Inferior parietal cortex (tissue), 1 donor: Measurements from ENCODE around the gene AMPH.
"Not testable (repeated sequence)": the region's sequence is repeated elsewhere in the genome, so short reads cannot be mapped to it uniquely, and the experiment has no call there.

ENCODE experiments used
- DNase-seq: peaks from one replicate; pipeline ENCODE4 v3.0.0-alpha.2; 2016; ENCODE audit errors: extremely low spot score

AMPH gene

GRCh38 chr7:38628630-38629385 is 2.4 kb downstream of the AMPH start:
- DNase-seq: peak; percentile 9

DNA sequence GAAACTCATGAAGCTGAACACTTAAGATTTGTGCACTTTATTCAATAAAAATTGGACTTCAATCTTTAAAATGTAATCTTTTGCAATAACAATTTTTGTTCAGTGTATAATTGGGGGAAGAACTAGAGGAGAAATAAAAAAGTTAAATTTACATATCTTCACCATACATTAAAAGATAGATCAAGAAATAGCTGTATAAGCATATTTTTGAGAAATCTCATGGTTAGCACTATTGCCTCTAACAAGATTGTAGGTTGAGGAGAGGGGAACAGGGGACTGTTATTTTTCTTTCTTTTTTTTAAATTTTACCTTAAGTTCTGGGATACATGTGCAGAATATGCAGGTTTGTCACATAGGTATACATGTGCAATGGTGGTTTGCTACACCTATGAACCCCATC is 5.3 kb downstream of the AMPH start:
- no peak for DNase-seq

- DNase-seq: no peak
Measured at GRCh38 chr7:38615665-38616064, 15.5 kb downstream of the AMPH start.

DNA sequence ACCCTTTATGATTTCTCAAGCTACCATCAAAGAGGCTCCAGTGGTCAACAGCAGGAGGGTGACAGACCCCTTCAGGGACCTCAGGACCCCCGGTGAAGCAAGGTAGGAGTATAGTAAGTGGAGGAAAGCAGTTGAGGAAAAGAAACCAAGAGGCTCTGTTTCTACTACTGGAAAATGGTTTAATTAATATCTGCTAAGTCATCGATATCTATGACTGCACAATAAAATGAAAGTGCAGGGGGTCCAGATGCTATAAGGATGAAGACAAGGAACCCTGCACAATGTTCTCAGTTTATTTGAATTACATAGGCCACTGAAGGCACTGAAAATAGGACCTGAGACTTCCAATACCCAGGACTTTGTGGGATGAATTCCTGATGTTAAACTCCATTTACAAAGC is 23.7 kb downstream of the AMPH start:
- no peak for DNase-seq

GRCh38 chr7:38600741-38601140 is 30.4 kb downstream of the AMPH start:
- DNase-seq: no peak

- DNase-seq: no peak
Measured at GRCh38 chr7:38594949-38595348, 36.2 kb downstream of the AMPH start.

GRCh38 chr7:38592737-38593288 is 38.4 kb downstream of the AMPH start:
- DNase-seq: no peak

- peak; percentile 43 for DNase-seq
Measured at GRCh38 chr7:38585572-38586354, 45.4 kb downstream of the AMPH start.

DNA sequence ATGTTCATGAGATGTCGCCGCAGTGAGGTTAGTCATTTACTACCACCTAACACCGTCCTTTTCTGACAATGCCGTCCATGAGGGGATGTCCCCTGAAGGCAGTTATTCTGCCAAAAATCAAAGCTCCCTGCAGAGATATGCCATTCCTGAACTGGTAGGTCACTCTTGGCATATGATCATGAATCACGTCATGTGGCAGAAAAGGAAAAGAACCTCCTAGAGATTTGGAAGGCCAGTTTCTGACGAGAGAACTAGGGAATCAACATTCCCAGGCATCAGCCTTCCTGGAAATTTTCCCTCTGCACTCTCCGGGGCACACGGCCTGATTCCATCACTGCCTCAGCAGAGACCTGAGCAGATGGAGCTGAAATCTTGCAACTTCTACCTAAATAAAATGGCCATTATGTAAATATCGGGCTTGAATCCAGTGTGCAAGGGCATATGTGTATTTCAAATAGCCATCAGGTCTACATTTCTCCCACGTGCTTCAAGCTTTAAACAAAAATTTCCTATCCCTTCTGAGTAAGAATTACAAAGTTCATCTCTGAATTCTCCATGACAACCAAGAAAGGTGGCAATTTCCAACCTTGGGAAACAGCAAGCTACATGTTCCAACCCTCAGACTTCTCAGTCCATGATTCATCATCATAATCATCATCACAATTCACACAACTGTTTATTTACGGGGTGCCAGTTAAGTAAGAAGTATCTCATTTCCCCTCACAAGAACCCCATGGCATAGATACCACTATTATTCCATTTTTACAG is 46.5 kb downstream of the AMPH start:
- DNase-seq: peak; percentile 48

DNA sequence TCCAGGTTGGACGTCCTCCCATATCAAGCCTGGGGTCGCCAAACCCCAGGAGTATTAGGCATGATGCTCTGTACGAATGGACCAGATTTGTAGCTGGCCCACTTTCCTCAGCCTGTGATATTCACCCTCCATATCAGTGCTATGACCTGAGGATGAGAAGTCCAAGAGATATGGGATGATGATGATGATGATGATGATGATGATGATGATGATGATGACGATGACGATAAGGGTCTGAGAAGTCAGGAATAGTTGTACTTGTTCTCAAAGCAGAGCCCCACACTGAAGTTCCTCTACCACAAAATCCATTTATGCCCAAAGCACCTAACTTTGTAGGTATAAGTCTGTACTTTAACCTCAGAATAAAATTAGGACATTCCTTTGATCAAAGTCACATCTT is 50.7 kb downstream of the AMPH start:
- DNase-seq: no peak

- no peak for DNase-seq
Measured at GRCh38 chr7:38574086-38574485, 57.1 kb downstream of the AMPH start.

DNA sequence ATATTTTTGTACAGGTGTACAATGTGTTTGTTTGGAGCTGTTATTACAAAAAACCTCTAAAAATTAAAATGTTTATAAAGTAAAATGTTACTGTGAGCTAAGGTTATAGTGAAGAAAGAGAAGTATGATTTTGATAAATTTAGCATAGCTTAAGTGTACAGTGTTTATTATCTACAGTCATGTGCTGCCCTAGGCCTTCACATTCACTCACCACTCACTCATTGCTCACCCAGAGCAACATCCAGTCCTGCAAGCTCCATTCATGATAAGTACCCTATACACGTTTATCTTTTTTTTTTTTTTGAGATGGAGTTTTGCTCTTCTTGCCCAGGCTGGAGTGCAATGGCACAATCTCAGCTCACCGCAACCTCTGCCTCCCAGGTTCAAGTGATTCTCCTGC is 59.6 kb downstream of the AMPH start:
- not testable (repeated sequence) for DNase-seq

DNA sequence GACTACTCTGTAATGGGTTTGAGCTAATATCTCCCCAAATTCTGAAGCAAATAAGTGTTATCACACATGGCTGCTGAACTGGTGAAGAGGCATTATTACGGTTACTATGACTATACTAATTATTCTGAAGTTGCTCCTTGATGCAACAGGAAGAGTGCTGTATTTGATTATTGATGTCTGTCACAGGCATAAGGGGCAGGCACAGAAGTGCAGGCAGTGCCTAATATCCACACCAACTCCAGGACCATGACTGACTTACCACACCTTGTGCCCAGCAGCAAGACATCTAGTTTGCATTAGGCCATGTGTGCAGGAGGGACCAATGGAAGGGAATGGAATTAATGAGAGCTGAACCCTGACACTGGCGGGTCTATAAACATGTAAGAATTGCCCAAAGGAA is 62.7 kb downstream of the AMPH start:
- DNase-seq: no peak

DNA sequence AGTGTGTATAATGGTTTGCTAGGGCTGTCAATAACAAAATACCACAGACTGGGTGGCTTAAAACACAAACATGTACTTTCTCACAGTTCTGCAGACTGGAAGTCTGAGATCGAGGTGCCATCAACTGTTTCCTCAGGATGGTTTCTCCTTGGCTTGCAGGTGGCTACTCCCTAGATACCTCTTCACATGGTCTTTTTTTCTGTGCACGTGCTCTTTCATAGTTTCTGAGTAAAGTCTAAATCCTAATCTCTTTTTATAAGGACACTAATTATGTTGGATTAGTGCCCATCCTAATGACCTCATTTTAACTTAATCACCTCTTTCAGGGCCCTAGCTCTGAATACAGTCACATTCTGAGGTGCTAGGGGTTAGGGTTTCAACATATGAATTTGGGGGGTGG is 65.9 kb downstream of the AMPH start:
- no peak for DNase-seq

DNA sequence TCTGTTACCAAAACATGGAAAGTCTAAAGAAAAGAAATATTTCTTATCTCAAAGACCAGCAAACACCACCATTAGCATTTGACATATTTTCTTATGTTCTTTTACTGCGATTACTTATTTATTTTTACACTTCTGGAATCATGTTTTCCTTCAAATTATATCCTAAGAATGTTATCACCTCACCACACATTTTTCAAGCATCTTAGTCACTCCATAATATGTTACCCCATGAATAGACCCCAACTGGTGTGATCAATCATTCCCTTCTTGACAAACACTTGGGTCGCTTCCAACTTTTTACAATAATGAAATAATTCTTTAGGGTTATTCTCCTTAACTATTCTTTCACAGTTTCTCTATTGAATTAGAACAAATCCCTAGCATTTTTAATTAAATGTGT is 67.4 kb downstream of the AMPH start:
- no peak for DNase-seq

DNA sequence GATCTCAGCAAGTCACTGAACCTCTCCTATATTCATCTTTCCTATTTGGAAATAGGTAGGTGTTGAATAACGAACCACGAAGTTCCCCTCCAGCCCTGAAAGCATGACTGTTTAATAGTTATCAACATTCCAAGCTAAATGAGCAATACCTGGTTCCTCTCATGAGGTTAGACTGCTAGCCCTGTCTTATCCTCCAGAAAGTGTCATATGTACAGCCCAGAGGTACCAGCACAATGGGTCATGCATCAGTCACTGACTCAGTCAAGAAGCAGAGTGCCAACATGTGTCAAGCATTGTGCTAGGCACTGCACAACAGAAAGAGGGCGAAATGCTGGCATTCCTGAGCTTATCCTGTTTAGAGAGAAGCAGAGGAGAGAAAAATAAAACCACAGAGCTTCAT is 70.0 kb downstream of the AMPH start:
- no peak for DNase-seq

DNA sequence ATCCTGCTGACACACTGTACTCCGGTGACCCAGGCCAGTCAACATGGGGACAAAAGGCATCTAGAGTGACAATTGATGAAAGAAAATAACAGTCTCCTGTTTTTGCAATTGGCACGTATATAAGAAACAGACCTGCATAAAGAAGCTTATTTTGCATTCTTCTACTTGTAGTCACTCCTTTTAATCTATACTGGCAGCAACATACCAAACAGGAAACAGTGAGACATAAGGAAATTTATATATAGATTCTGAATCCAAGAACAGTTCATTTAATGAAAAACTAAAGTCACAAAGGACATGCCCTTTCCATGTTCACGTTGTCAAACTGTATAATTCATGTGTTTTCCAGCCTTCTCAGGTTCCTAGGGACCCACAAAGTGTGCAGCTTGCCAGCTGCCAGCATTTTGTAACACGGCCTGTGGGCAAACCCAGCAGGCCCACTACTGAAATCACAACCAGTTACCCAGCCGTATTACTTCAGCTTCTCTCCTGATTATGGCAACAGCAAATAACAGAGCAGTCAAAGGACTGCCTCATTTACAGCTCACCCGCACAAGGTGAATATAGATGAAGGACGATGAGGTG is 72.3 kb downstream of the AMPH start:
- no peak for DNase-seq

DNA sequence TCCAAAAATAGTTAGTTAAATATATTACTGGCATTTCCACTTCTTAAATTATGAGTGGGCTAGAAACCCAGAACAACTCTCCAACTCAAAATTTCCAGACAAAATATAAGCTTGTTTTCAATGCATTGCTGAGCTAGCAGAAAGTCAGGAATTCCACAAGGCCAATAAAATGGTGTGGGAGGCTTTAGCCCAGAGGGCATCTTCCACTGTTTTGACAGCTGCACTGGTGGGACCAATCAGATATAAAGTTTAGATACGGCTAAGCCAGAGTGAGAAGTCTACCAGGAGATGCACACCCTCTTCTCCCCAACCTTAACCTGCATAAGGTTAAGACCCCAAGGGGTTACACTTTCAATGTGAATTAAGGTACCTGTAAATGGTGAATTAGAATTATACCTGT is 76.6 kb downstream of the AMPH start:
- no peak for DNase-seq

- DNase-seq: no peak
Measured at GRCh38 chr7:38550836-38551235, 80.3 kb downstream of the AMPH start.

- no peak for DNase-seq
Measured at GRCh38 chr7:38548605-38549004, 82.6 kb downstream of the AMPH start.

DNA sequence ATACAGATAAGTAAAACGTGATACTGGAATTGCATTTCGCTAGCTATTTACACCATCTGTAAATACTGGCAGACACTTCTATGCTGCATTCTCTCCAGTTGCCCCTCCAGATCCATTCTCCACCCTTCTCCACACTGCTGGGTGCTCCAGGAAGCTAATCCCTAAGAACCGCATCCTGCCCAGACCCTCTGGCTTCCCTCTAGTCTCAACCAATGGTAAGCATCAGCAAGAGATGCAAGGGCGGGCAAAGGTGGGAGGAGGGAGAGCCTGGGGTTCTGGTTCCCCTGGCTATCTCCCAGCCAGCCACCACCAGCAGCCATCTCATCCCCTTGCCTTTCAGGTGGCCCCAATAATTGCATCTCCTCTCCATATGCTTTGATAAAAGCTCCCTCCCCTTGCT is 84.4 kb downstream of the AMPH start:
- DNase-seq: no peak

DNA sequence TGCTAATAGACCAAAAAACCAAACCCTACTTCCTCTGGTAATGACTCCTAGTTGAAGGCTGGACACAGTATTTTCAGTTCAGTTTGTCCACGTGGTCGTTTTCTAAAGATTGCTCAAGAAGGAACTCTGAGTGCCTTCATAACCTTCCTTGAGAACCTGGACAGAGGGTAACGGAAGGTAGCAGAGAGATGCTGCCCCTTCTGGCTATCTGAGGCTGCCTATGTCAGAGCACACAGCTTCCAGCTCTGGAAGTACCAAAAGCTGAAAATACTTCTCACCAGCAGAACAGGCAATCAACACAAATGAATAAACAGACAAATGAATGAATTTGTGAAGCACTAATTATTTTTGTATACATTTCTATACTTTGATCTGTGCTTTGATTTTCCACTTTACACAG is 85.2 kb downstream of the AMPH start:
- DNase-seq: no peak
